Measurements from ENCODE around the gene VRK2. TPM values are rescaled to one million over a fixed set of nuclear protein-coding genes. Genes with fewer than 3 reads are reported as not detected.
"Not testable (repeated sequence)": the region's sequence is repeated elsewhere in the genome, so short reads cannot be mapped to it uniquely, and the experiment has no call there.

VRK2 gene
- total RNA-seq, 1 experiment from 2014 or later: 20.1 TPM

DNA sequence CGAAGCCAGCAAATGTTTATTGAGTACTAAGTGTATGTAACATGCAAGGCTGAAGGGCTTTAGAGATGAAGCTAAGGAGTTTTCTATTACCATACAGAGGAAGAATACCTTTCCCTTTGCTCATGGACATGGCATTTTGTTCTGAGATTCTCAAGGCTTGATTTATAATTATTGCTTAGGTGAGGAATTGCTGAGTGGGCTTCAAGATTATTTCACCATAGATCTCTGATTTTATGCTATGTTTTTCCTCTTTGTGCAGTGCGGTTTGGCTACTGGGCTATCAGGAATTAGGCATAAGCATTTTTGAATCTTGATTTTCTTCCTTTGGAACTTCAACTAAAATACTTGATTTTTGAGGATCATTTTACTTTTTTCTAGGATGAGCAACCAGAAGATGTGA lies 42.5 kb downstream of the VRK2 start:
- Mint-ChIP-seq H3K27me3 (ENCODE audit: low read depth) (no peaks in the 10 kb centered on the region), H3K27ac (no peak overlapping the region), H3K9me3 (peaks cover 8% of the 10 kb centered on the region), H3K4me3 (no peak overlapping the region), H3K4me1 (no peaks in the 10 kb centered on the region), H3K36me3 (peaks cover 31% of the 10 kb centered on the region)
- CTCF ChIA-PET: no interaction called here
- DNase-seq (ENCODE audit: low spot score) (no peak), ATAC-seq (no peak)
- no peak for TF ChIP-seq HMGA2 (CRISPR knock-in tag; IDR thresholded peaks at IDR 0.05)
- TF ChIP-seq, protein P1, sequence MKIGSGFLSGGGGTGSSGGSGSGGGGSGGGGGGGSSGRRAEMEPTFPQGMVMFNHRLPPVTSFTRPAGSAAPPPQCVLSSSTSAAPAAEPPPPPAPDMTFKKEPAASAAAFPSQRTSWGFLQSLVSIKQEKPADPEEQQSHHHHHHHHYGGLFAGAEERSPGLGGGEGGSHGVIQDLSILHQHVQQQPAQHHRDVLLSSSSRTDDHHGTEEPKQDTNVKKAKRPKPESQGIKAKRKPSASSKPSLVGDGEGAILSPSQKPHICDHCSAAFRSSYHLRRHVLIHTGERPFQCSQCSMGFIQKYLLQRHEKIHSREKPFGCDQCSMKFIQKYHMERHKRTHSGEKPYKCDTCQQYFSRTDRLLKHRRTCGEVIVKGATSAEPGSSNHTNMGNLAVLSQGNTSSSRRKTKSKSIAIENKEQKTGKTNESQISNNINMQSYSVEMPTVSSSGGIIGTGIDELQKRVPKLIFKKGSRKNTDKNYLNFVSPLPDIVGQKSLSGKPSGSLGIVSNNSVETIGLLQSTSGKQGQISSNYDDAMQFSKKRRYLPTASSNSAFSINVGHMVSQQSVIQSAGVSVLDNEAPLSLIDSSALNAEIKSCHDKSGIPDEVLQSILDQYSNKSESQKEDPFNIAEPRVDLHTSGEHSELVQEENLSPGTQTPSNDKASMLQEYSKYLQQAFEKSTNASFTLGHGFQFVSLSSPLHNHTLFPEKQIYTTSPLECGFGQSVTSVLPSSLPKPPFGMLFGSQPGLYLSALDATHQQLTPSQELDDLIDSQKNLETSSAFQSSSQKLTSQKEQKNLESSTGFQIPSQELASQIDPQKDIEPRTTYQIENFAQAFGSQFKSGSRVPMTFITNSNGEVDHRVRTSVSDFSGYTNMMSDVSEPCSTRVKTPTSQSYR (CRISPR knock-in tag; IDR thresholded peaks at IDR 0.05): no peak
- TF ChIP-seq, protein P2, sequence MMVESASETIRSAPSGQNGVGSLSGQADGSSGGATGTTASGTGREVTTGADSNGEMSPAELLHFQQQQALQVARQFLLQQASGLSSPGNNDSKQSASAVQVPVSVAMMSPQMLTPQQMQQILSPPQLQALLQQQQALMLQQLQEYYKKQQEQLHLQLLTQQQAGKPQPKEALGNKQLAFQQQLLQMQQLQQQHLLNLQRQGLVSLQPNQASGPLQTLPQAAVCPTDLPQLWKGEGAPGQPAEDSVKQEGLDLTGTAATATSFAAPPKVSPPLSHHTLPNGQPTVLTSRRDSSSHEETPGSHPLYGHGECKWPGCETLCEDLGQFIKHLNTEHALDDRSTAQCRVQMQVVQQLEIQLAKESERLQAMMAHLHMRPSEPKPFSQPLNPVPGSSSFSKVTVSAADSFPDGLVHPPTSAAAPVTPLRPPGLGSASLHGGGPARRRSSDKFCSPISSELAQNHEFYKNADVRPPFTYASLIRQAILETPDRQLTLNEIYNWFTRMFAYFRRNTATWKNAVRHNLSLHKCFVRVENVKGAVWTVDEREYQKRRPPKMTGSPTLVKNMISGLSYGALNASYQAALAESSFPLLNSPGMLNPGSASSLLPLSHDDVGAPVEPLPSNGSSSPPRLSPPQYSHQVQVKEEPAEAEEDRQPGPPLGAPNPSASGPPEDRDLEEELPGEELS (CRISPR knock-in tag; IDR thresholded peaks at IDR 0.05): no peak
- no peak for TF ChIP-seq MXD4 (CRISPR knock-in tag; IDR thresholded peaks at IDR 0.05; ENCODE audit: borderline replicate concordance)
- TF ChIP-seq, protein P3, sequence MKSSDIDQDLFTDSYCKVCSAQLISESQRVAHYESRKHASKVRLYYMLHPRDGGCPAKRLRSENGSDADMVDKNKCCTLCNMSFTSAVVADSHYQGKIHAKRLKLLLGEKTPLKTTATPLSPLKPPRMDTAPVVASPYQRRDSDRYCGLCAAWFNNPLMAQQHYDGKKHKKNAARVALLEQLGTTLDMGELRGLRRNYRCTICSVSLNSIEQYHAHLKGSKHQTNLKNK (CRISPR knock-in tag; IDR thresholded peaks at IDR 0.05): no peak
- TF ChIP-seq NR1H2 (CRISPR knock-in tag; IDR thresholded peaks at IDR 0.05): no peak
- no peak for TF ChIP-seq CREB1 (CRISPR knock-in tag; IDR thresholded peaks at IDR 0.05)
- TF ChIP-seq, protein P4, sequence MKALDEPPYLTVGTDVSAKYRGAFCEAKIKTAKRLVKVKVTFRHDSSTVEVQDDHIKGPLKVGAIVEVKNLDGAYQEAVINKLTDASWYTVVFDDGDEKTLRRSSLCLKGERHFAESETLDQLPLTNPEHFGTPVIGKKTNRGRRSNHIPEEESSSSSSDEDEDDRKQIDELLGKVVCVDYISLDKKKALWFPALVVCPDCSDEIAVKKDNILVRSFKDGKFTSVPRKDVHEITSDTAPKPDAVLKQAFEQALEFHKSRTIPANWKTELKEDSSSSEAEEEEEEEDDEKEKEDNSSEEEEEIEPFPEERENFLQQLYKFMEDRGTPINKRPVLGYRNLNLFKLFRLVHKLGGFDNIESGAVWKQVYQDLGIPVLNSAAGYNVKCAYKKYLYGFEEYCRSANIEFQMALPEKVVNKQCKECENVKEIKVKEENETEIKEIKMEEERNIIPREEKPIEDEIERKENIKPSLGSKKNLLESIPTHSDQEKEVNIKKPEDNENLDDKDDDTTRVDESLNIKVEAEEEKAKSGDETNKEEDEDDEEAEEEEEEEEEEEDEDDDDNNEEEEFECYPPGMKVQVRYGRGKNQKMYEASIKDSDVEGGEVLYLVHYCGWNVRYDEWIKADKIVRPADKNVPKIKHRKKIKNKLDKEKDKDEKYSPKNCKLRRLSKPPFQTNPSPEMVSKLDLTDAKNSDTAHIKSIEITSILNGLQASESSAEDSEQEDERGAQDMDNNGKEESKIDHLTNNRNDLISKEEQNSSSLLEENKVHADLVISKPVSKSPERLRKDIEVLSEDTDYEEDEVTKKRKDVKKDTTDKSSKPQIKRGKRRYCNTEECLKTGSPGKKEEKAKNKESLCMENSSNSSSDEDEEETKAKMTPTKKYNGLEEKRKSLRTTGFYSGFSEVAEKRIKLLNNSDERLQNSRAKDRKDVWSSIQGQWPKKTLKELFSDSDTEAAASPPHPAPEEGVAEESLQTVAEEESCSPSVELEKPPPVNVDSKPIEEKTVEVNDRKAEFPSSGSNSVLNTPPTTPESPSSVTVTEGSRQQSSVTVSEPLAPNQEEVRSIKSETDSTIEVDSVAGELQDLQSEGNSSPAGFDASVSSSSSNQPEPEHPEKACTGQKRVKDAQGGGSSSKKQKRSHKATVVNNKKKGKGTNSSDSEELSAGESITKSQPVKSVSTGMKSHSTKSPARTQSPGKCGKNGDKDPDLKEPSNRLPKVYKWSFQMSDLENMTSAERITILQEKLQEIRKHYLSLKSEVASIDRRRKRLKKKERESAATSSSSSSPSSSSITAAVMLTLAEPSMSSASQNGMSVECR (CRISPR knock-in tag; IDR thresholded peaks at IDR 0.05; ENCODE audit: borderline replicate concordance): no peak
- no peak for TF ChIP-seq NR3C1 (CRISPR knock-in tag; conservative IDR thresholded peaks at IDR 0.05; ENCODE audit: low read depth)
- TF ChIP-seq GTF2I (CRISPR knock-in tag; conservative IDR thresholded peaks at IDR 0.05): no peak
- no peak for TF ChIP-seq ZBTB21 (CRISPR knock-in tag; IDR thresholded peaks at IDR 0.05; ENCODE audit: borderline replicate concordance)
- TF ChIP-seq OVOL2 (CRISPR knock-in tag; IDR thresholded peaks at IDR 0.05; ENCODE audit: borderline replicate concordance): no peak
- no peak for TF ChIP-seq ZNF671 (CRISPR knock-in tag; IDR thresholded peaks at IDR 0.05)
- TF ChIP-seq ZNF416 (CRISPR knock-in tag; IDR thresholded peaks at IDR 0.05): no peak
- POLR2A ChIA-PET: no interaction called here

DNA sequence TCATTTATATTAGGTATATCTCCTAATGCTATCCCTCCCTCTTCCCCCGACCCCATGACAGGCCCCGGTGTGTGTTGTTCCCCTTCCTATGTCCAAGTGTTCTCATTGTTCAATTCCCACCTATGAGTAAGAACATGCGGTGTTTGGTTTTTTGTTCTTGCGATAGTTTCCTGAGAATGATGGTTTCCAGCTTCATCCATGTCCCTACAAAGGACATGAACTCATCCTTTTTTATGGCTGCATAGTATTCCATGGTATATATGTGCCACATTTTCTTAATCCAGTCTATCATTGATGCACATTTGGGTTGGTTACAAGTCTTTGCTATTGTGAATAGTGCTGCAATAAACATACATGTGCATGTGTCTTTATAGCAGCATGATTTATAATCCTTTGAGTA lies 46.2 kb downstream of the VRK2 start:
- H3K4me3 Mint-ChIP-seq; H3K27ac Mint-ChIP-seq; H3K4me1 Mint-ChIP-seq; POLR2A ChIA-PET; H3K27me3 Mint-ChIP-seq (ENCODE audit: low read depth); CTCF ChIA-PET; DNase-seq (ENCODE audit: low spot score); ATAC-seq: not testable (repeated sequence)
- Mint-ChIP-seq H3K9me3 (peaks cover 28% of the 10 kb centered on the region), H3K36me3 (peaks cover 47% of the 10 kb centered on the region)

DNA sequence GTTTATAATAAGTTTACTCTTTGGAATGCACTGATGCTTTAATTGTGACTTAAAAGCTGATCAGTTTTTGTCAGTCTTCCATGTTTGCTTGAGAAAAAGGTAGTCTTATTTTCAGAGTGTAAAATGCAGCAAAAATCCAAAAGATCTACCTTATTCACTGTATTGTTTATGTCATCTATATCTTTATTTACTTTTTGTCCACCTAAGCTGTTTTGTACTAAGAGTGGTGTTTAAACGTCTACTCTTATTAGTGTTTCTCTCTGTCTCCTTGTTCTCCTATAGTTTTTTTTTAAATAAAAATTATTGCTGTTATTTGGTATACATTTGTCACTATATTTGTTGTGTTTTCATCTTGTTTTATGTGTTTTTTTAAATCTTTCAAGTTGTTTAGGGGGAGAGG lies 50.4 kb downstream of the VRK2 start:
- DNase-seq (ENCODE audit: low spot score) (no peak), ATAC-seq (no peak)
- no peaks in the 10 kb centered on the region for H3K27me3 Mint-ChIP-seq (ENCODE audit: low read depth)
- peaks cover 29% of the 10 kb centered on the region for H3K36me3 Mint-ChIP-seq
- ChIA-PET POLR2A (no interaction called here), CTCF (no interaction called here)
- H3K4me3 Mint-ChIP-seq: no peak overlapping the region
- peaks cover 28% of the 10 kb centered on the region for H3K9me3 Mint-ChIP-seq
- TF ChIP-seq ZNF232 (CRISPR knock-in tag; IDR thresholded peaks at IDR 0.05) (no peak), RELA (CRISPR knock-in tag; IDR thresholded peaks at IDR 0.05; ENCODE audit: borderline replicate concordance) (no peak), ZNF396 (CRISPR knock-in tag; IDR thresholded peaks at IDR 0.05; ENCODE audit: borderline replicate concordance) (no peak)
- H3K27ac Mint-ChIP-seq: no peak overlapping the region
- H3K4me1 Mint-ChIP-seq: no peaks in the 10 kb centered on the region
